Stimulated activated naive CD8-positive, alpha-beta T cell treated with anti-CD3 and anti-CD28 coated beads, Interleukin-15, amount 100 ng/mL, for 72 hours (primary cell): ENCODE data around the gene CT83.

Experiments used
- ATAC-seq: fragments of 150-1000 bp; cut with Tn5 transposase; 2 replicates; pipeline ENCODE4 v1.10.0; 2021; ENCODE audit warnings: mild to moderate bottlenecking, moderate library complexity
- DNase-seq, 2 donors: peaks; one replicate each; pipeline ENCODE4 v3.0.0; 2021 to 2022
- H3K27ac Mint-ChIP-seq, 2 donors: one replicate each; pipeline ENCODE4 v1.8.0; 2022; ENCODE audit warnings: mild to moderate bottlenecking in 2 of 2, mixed read lengths in 2 of 2, moderate library complexity in 2 of 2
- H3K27me3 Mint-ChIP-seq: one replicate; pipeline ENCODE4 v1.8.0; 2022; ENCODE audit warnings: mixed read lengths
- H3K4me1 Mint-ChIP-seq: one replicate; pipeline ENCODE4 v1.8.0; 2022; ENCODE audit warnings: mild to moderate bottlenecking, mixed read lengths
- H3K4me3 Mint-ChIP-seq, 2 donors: one replicate each; pipeline ENCODE4 v1.8.0; 2022; ENCODE audit warnings: mild to moderate bottlenecking in 2 of 2, mixed read lengths in 2 of 2, moderate library complexity in 1 of 2
- H3K9me3 Mint-ChIP-seq, 2 donors: one replicate each; pipeline ENCODE4 v1.8.0; 2022; ENCODE audit warnings: mixed read lengths in 2 of 2

The CT83 gene, protein sequence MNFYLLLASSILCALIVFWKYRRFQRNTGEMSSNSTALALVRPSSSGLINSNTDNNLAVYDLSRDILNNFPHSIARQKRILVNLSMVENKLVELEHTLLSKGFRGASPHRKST

DNA sequence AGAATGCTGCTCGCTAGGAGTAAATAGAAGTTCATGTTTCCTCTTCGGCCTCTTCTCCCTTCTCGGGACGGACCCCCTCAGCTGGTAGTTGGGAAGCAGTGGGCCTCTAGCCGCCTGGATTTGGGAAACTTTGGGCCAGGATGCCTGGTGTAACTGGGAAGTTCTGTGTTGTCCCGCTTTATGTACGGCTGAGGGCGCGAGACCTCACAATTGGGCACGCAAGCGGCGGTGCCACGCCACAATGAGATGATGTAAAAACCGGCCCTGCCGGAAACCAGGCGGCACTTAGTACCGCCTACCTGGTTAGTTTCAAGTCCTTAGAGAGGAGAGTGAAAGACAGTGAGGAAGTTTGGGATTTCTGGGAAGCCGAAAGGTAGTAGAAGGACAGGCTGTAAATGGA lies at the start of gene CT83:
CT83 (minus strand) TSS at position 155 of the 400 bp plus-strand sequence; CDS start at position 35, 120 bp downstream.
- H3K27me3 Mint-ChIP-seq, result no peaks in the 10 kb centered on the region
- H3K9me3 Mint-ChIP-seq, result no peaks in the 10 kb centered on the region
- no peak for ATAC-seq
- H3K4me3 Mint-ChIP-seq, result no peak within 1 kb of the TSS
- no peak for DNase-seq
- H3K27ac Mint-ChIP-seq, result no peak within 1 kb of the TSS
- H3K4me1 Mint-ChIP-seq, result no peaks in the 10 kb centered on the region

DNA sequence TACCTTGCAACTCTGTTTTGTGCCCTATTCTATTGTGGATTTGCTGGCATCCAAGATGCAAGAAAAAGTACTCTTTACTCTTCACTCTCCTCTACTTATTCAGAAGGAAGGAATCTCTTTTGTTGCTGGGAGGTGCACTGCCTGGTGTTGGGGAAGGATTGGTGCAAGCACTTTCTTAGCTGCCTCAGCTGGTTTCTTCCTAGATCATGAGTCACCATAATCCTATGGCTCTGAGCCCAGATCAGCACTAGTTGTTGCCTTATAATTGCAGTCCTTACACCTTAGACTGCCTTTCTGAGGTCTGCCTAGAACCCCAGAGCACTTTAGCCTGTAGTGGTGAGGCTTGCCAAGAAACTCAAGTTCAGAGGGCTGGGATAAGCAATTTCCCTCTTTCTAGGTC lies 37.0 kb upstream of the CT83 start:
- DNase-seq (no peak), ATAC-seq (no peak)
- Mint-ChIP-seq H3K27ac (no peak overlapping the region), H3K27me3 (no peaks in the 10 kb centered on the region), H3K9me3 (peaks cover 0 to 7% of the 10 kb centered on the region in 2 donors), H3K4me1 (no peaks in the 10 kb centered on the region), H3K4me3 (no peak overlapping the region)

DNA sequence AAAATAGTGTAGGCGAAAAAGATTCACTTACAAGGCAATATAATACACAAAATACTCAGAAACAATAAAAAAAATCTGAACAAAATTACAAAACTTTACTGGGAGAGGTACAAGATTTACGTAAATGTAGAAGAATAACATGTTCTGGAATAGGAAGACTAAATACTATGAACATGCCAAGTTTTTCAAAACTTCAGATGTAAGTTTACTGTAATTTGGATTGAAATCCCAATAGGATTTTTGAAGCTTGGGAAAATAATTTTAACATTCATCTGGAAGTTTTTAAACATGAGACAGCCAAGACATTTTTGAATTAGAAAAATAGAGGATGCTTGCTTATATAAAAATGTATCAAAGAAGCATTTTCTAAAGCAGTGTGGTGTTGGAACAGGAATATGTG lies 30.5 kb upstream of the CT83 start:
- DNase-seq (no peak), ATAC-seq (no peak)
- Mint-ChIP-seq H3K4me1 (no peaks in the 10 kb centered on the region), H3K9me3 (no peaks in the 10 kb centered on the region), H3K27me3 (no peaks in the 10 kb centered on the region), H3K4me3 (no peak overlapping the region), H3K27ac (no peak overlapping the region)

DNA sequence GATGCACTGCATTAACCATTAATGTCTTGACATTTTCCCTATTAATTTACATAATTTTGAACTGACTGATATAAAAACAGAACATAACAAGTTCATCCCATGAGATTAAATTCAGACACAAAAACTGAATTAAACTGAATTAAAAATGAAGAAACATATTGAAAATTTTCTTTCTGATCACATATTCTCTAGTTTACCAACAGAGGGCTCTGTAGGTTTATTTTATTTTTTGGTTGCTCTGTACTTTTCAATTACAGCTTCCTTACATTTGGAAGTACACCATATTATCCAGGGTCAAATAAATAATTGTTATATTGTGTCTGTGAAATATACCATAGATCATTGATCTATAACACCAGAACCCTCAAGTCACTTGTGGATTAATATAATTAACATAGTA lies 27.3 kb upstream of the CT83 start:
- H3K4me1 Mint-ChIP-seq, result no peaks in the 10 kb centered on the region
- no peak overlapping the region for H3K27ac Mint-ChIP-seq
- H3K4me3 Mint-ChIP-seq, result no peak overlapping the region
- no peaks in the 10 kb centered on the region for H3K27me3 Mint-ChIP-seq
- DNase-seq, result no peak
- no peaks in the 10 kb centered on the region for H3K9me3 Mint-ChIP-seq
- ATAC-seq, result no peak

DNA sequence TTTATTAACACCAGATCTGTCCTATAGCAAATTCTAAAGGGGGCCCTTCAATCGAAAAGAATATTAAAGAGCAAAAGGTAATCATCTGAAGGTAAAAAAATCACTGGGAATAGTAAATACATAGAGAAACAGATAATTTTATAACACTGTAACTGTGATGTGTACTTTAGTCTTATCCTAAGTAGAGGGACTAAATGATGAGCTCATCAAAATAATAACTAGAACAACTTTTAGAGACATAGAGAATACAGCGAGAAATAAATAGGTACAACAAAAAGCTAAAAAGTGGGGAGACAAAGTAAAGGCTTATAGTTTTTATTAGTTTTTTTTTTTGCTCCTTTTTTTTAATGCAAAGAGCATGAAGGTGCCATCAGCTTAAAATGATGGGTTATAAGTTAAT lies 17.3 kb upstream of the CT83 start:
- Mint-ChIP-seq H3K27ac (no peak overlapping the region), H3K9me3 (no peaks in the 10 kb centered on the region), H3K27me3 (no peaks in the 10 kb centered on the region), H3K4me3 (no peak overlapping the region), H3K4me1 (no peaks in the 10 kb centered on the region)
- no peak for DNase-seq
- ATAC-seq, result no peak

DNA sequence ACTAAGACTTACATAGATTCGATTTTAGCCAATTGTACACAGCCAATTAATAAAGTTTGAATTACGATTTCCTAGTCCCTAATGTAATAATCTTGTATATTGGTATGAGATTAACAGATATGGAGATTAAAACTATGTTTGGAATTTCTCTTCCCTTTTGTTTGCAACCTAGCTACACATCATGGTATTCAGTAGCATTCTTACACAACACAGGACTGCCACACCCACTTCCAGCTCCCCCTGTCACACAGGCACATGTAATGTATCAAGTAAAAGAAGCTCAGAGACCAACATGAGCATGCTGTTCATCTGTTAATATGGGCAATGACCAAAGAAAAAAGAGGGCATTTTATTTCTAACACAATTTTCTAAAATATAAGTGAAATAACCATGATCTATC lies 13.6 kb downstream of the CT83 start:
- no peak overlapping the region for H3K27ac Mint-ChIP-seq
- H3K9me3 Mint-ChIP-seq, result no peaks in the 10 kb centered on the region
- no peak for ATAC-seq
- no peak overlapping the region for H3K4me3 Mint-ChIP-seq
- no peaks in the 10 kb centered on the region for H3K27me3 Mint-ChIP-seq
- DNase-seq, result no peak
- H3K4me1 Mint-ChIP-seq, result no peaks in the 10 kb centered on the region

DNA sequence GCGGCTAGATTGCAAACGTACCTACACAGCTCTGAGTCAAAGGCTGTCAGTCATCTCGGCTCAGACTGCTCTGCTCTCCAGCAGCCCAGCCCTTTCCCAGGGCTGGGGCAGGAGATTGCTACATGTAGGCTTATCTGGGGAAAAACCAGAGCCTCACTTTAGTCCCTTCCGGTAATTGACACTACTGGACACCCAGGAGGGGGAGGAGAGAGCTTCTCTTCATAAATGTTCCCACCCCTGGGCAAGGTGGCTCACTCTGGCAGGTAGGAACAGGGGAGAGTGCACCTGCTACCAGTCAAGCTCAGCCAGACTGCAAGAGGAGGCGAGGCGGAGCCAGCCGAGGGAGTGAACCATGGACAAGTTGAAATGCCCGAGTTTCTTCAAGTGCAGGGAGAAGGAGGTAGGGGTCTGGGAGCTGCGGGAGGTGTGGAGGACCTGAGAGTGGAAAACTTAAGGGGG lies 26.4 kb downstream of the CT83 start, which contains the start of gene SLC6A14:
SLC6A14 (plus strand) TSS at position 249 of the 459 bp plus-strand sequence; CDS start at position 353, 104 bp downstream.
- no peak for ATAC-seq
- H3K27me3 Mint-ChIP-seq, result no peaks in the 10 kb centered on the region
- H3K4me1 Mint-ChIP-seq, result no peaks in the 10 kb centered on the region
- no peak for DNase-seq
- H3K9me3 Mint-ChIP-seq, result peaks cover 0 to 6% of the 10 kb centered on the region in 2 donors
- H3K27ac Mint-ChIP-seq, result no peak within 1 kb of the TSS
- no peak within 1 kb of the TSS for H3K4me3 Mint-ChIP-seq

DNA sequence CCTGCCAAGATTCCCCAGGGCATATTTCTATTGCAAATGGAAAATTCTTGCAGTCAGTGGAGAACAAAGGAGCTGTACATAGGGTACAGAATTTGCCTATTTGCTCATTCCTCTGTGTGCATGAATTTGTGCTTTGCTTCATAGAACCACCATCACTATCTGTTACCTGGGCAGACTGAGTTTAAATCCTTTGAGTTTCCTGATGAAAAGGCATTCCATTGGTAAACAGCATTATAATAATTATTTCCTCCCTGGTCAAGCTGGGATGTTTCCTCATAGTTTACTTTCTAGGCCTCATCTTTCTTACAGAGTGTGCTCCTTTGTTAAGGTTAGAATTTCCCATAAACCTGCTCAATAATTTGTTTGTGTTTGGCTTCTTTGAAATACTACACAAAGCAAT lies 27.2 kb downstream of the CT83 start:
- Mint-ChIP-seq H3K4me1 (no peaks in the 10 kb centered on the region), H3K4me3 (no peak overlapping the region), H3K27ac (no peak overlapping the region), H3K9me3 (peaks cover 0 to 6% of the 10 kb centered on the region in 2 donors), H3K27me3 (no peaks in the 10 kb centered on the region)
- no peak for ATAC-seq
- DNase-seq, result no peak

DNA sequence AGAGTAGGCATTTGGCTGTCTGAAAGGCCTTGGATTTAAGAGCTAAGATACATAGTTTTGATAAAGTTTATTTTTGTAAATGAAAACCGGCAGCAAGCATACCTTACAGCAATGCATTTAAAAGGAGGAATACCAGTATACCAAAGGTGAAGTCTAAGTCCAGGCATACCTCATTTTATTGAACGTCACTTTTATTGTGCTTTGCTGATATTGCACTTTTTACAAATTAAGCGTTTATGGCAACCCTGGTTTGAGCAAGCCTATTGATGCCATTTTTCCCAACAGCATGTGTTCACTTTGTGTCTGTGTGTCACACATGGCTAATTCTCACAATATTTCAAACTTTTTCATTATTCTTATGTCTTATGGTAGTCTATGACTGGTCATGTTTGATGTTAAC lies 34.8 kb downstream of the CT83 start:
- Mint-ChIP-seq H3K27me3 (no peaks in the 10 kb centered on the region), H3K9me3 (no peaks in the 10 kb centered on the region), H3K27ac (no peak overlapping the region), H3K4me1 (no peaks in the 10 kb centered on the region), H3K4me3 (no peak overlapping the region)
- DNase-seq (no peak), ATAC-seq (no peak)

DNA sequence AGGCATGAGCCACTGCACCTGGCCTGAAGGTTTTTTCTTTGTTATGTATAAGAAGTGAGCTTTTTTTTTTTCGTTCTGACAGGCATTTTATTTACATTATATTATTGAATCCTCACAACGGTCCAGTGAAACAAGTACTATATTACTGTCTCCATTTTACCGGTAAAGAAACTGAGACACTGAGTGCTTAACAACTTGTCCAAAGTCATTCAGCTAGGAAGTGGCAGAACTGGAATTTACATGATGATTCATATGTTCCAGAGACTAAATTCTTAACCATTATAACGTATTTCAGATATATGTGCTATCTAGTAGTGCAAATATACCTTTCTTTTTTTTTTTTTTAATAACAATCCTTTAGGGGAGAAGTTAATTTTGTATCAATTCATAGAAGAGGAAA lies 44.8 kb downstream of the CT83 start:
- no peaks in the 10 kb centered on the region for H3K4me1 Mint-ChIP-seq
- ATAC-seq, result no peak
- H3K9me3 Mint-ChIP-seq, result no peaks in the 10 kb centered on the region

DNA sequence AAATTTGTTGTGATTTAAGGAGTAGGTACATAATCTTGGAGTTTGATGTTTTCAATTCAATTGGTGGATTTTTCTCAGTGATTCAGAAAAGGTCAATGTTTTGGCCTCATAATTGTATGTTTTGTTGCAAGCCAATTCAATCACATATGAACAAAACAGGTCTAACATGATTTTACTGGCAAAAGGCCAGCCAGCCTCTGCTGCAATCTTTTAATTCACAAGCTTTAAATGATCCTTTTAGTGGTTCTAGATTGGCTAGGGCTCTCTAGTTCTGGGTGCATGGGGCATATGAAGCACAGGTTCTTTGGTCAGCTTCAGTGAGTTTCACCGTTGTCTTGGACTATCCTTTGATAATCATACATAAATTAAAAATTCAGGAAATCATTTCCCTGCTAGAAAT lies 45.6 kb downstream of the CT83 start:
- ATAC-seq, result no peak
- H3K27me3 Mint-ChIP-seq, result no peaks in the 10 kb centered on the region
- no peaks in the 10 kb centered on the region for H3K9me3 Mint-ChIP-seq
- no peak overlapping the region for H3K27ac Mint-ChIP-seq
- no peak for DNase-seq
- H3K4me3 Mint-ChIP-seq, result no peak overlapping the region
- H3K4me1 Mint-ChIP-seq, result no peaks in the 10 kb centered on the region

More for the DNA sequence above, 44.8 kb downstream of the CT83 start:
- H3K4me3 Mint-ChIP-seq, result no peak overlapping the region
- H3K27ac Mint-ChIP-seq, result no peak overlapping the region
- H3K27me3 Mint-ChIP-seq, result no peaks in the 10 kb centered on the region
- DNase-seq, result no peak

DNA sequence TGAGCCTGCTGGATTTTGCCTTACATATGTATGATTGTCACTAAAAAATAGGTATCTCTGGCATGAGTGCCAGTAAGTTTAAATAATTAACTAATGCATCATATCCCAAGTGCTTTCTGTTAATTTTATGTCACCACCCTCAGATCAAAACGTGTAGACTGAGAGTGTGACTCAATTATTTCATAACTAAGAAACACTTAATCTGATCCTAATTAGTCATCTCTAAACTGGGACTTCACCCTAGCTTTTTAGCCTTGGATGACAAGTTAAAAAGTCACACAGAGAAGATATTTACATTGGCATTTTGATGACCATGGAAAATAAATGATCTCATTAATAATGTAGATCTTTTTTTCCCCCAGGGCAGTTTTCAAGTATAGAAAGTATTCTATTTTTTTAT lies 49.5 kb downstream of the CT83 start:
- no peak for ATAC-seq
- H3K9me3 Mint-ChIP-seq, result peaks cover 0 to 12% of the 10 kb centered on the region in 2 donors
- no peak overlapping the region for H3K27ac Mint-ChIP-seq
- DNase-seq, result no peak
- no peaks in the 10 kb centered on the region for H3K27me3 Mint-ChIP-seq
- H3K4me3 Mint-ChIP-seq, result no peak overlapping the region
- H3K4me1 Mint-ChIP-seq, result no peaks in the 10 kb centered on the region
